ENCODE measurements around the gene ZBTB39.

DNA sequence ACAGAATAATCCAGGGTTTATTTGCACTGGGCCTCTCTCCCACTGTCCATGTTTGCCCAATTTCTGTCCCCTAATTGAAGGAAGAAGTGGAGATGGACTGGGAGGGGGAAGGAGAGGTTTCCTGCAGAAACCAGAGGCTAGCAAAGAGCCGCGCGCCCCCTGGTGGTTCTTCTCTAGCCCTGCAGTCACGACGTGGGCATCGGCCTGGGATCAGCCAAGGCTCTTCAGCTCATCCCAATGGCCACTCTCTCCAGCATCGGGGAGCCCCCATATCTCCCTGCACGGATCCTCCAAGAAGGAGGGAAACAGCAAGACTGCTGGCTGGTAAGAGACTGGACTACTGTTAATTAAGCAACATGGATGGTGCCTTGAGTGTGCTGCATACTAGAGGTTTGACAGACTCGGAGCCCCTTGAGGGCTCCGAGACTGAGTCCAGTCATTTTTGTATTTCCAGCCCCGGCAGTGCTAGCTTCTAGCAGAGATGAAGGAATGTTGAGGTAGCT lies 18.7 kb downstream of the ZBTB39 start:
- TF ChIP-seq ATF2 (CRISPR knock-in tag; IDR thresholded peaks at IDR 0.05) (no peak), EP300 (IDR thresholded peaks at IDR 0.05; ENCODE audit: low read depth in 2 of 2, low read length in 2 of 2) (no peak), EP300 (CRISPR knock-in tag; IDR thresholded peaks at IDR 0.05; ENCODE audit: borderline replicate concordance) (no peak), RFX5 (IDR thresholded peaks at IDR 0.05; ENCODE audit: low read depth, low read length) (no peak), SMARCE1 (IDR thresholded peaks at IDR 0.05; ENCODE audit: borderline replicate concordance) (no peak), ZNF136 (CRISPR knock-in tag; IDR thresholded peaks at IDR 0.05; ENCODE audit: low read depth) (no peak), FOSL1 (CRISPR knock-in tag; IDR thresholded peaks at IDR 0.05; ENCODE audit: borderline replicate concordance) (no peak)
- TF ChIP-seq, protein P1, sequence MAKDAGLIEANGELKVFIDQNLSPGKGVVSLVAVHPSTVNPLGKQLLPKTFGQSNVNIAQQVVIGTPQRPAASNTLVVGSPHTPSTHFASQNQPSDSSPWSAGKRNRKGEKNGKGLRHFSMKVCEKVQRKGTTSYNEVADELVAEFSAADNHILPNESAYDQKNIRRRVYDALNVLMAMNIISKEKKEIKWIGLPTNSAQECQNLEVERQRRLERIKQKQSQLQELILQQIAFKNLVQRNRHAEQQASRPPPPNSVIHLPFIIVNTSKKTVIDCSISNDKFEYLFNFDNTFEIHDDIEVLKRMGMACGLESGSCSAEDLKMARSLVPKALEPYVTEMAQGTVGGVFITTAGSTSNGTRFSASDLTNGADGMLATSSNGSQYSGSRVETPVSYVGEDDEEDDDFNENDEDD (CRISPR knock-in tag; IDR thresholded peaks at IDR 0.05; ENCODE audit: borderline replicate concordance) = no peak
- TF ChIP-seq, protein P2, sequence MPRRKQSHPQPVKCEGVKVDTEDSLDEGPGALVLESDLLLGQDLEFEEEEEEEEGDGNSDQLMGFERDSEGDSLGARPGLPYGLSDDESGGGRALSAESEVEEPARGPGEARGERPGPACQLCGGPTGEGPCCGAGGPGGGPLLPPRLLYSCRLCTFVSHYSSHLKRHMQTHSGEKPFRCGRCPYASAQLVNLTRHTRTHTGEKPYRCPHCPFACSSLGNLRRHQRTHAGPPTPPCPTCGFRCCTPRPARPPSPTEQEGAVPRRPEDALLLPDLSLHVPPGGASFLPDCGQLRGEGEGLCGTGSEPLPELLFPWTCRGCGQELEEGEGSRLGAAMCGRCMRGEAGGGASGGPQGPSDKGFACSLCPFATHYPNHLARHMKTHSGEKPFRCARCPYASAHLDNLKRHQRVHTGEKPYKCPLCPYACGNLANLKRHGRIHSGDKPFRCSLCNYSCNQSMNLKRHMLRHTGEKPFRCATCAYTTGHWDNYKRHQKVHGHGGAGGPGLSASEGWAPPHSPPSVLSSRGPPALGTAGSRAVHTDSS (CRISPR knock-in tag; conservative IDR thresholded peaks at IDR 0.05) = no peak
- TF ChIP-seq, protein P3, sequence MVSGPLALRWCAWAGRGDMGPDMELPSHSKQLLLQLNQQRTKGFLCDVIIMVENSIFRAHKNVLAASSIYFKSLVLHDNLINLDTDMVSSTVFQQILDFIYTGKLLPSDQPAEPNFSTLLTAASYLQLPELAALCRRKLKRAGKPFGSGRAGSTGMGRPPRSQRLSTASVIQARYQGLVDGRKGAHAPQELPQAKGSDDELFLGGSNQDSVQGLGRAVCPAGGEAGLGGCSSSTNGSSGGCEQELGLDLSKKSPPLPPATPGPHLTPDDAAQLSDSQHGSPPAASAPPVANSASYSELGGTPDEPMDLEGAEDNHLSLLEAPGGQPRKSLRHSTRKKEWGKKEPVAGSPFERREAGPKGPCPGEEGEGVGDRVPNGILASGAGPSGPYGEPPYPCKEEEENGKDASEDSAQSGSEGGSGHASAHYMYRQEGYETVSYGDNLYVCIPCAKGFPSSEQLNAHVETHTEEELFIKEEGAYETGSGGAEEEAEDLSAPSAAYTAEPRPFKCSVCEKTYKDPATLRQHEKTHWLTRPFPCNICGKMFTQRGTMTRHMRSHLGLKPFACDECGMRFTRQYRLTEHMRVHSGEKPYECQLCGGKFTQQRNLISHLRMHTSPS (CRISPR knock-in tag; IDR thresholded peaks at IDR 0.05; ENCODE audit: low read depth) = no peak
